GM18507 (cell line): ENCODE data around the gene ATOSB.
"Not testable (repeated sequence)": the region's sequence is repeated elsewhere in the genome, so short reads cannot be mapped to it uniquely, and the experiment has no call there.

Experiments
- DNase-seq: peaks from one replicate; pipeline ENCODE4 v3.0.0; 2011; ENCODE audit warnings: low read depth; ENCODE audit not compliant: insufficient read length; ENCODE audit errors: extremely low spot score
- FAIRE-seq: peaks from 2 replicates; lab custom pipeline; 2011; peaks lifted over from hg19 to GRCh38; lab: Jason Lieb, UNC

The ATOSB gene

GRCh38 chr9:35115680-35116538 is at the start of gene ATOSB:
TSS of gene ATOSB (minus strand) at chr9:35115862. CDS start at chr9:35108274, 7,588 bp downstream.
- DNase-seq (peak; percentile 82), FAIRE-seq (peak; percentile 86)

DNA sequence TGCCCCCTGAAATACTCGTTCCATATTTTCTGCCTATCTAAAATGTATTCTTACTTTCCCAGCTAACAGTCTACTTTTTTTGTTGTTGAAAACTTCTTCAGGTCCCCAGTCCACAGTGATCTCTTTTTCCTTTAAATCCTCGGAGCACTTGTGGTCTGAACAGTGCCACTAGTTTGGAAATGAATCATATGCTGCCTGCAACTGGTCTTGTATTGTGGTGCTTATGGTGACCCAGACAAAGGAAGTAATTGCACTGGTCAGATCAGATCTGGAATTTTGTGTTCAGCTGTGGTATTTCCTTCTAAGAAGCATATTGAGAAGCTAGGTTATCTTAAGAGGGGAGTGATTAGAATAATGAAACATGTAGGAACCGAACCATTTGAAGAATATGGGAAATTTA is 49.0 kb upstream of the ATOSB start:
- no peak for DNase-seq
- FAIRE-seq = no peak

DNA sequence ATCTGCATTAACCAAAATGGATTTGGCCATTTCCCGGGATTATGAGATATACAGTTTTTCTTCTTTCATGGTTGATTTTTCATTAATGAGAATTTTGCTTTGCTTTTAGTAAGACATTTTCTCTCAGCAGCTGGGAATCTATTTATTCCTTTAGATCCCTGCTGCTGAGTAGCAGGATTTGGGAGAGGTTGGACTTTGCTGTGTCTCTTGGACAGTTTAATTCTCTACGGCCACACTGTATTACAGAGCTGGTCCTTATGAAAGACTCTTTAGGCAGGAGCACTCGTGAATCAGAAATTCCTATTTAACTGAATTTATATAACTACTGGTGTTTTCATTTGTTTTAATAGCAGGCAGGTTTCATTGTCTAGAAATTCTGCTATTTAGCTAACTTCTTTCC is 47.8 kb upstream of the ATOSB start:
- DNase-seq = no peak
- FAIRE-seq = no peak

DNA sequence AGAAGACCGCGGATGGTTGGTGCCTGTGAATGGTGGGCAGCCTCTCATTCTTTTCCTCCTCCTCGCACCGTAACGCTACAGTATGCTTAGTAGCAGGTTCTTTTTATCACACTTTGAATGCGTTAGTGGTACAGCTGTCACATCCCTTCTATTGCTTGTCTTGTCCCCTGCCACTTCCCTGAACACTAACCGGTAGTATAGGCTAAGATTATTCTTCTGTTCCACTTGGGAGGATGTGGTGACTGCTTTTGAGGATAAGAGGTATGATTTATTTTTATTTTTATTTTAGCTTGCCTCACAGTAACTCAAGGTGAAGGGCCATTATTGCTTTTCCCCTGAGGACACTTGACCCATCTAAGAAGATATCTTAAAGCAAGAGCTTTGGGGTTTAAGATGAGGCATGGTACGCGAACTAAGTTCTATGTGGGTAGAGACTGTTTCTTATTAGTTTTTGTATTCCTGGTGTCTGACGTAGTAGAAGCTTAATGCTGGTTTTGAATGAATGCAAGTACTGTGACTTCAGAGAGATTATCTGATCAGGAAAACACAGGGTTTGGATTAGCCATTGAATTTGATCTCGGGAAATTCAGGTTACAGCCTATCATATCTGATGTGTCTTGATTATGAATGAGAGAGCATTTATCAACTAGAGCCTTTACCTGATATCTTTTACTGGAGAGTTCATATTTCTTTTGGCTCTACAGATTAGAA is 47.1 kb upstream of the ATOSB start:
- DNase-seq = no peak
- no peak for FAIRE-seq

- DNase-seq (peak; percentile 43), FAIRE-seq (peak; percentile 47)
These were observed 46.3 kb upstream of the ATOSB start, which contains the start of gene UNC13B for GRCh38 chr9:35161713-35162604. TSS of gene UNC13B (plus strand) at chr9:35162009. CDS start at chr9:35162284, 275 bp downstream.

DNA sequence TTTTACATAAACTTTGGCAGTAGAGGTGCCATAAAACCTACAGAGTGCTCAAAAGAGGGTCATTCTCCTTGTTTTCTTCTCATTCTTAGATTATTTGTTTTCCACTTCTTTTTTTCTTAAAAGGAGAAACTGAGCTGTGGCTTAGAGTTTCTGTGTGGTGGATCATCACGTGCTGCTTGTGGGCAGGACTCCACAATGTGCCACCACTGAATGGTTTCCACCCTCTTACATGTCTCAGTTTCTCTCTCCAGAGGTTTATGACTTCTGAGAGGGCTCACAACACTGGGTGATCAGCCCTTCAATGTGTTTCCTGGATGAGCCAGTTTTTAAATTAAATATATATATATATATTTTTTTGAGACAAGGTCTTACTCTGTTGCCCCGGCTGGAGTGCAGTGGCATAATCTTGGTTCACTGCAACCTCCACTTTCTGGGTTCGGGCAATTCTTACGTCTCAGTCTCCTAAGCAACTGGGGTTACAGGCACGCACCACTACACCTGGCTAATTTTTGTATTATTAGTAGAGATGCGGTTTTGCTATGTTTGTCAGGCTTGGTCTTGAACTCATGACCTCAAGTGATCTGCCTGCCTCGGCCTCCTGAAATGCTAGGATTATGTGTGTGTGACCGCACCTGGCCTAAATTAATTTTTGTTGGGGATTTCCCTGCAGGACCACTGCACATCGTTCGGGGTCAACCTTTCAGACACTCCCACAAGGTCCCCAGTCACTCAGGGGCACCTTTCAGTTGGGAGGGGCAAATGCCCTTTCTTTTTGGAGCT is 43.0 kb upstream of the ATOSB start:
- peak; percentile 9 for FAIRE-seq
- no peak for DNase-seq

- not testable (repeated sequence) for FAIRE-seq, DNase-seq
These were observed 42.2 kb upstream of the ATOSB start for GRCh38 chr9:35157836-35158235.

- DNase-seq = no peak
- FAIRE-seq = no peak
These were observed 41.1 kb upstream of the ATOSB start for GRCh38 chr9:35156781-35157180.

DNA sequence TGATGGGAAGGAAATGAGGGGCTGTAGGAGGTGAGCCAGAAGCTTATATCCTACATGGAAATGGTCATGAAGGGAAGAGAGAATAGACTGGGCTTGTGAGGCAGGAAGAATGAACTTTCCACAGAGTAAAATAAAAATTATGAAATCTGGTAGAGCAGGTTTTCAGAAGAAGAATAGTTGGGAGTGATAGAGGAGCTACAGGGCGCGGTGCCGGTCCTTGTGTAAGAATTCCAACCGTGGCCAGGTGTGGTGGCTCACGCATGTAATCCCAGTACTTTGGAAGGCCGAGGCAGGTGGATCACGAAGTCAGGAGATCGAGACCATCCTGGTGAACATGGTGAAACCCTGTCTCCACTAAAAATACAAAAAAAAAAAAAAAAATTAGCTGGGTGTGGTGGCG is 37.3 kb upstream of the ATOSB start:
- DNase-seq (no peak), FAIRE-seq (no peak)

DNA sequence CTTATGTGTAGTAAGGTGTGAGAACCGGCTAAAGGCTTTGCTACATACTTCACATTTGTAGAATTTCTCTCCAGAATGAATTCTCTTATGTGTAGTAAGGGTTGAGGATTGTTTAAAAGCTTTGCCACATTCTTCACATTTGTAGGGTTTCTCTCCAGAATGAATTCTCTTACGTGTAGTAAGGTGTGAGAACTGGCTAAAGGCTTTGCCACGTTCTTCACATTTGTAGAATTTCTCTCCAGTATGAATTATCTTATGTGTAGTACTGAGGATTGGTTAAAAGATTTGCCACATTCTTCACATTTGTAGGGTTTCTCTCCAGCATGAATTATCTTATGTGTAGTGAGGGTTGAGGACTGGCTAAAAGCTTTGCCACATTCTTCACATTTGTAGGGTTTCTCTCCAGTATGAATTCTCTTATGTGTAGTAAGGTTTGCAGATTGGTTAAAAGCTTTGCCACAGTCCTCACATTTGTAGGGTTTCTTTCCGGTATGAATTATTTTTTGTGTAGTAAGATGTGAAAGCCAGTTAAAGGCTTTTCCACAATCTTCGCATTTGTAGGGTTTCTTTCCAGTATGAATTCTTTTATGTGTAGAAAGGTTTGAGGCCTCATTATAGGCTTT is 32.4 kb upstream of the ATOSB start:
- not testable (repeated sequence) for FAIRE-seq, DNase-seq

GRCh38 chr9:35142037-35142436 is 26.4 kb upstream of the ATOSB start:
- FAIRE-seq = no peak
- DNase-seq = no peak

DNA sequence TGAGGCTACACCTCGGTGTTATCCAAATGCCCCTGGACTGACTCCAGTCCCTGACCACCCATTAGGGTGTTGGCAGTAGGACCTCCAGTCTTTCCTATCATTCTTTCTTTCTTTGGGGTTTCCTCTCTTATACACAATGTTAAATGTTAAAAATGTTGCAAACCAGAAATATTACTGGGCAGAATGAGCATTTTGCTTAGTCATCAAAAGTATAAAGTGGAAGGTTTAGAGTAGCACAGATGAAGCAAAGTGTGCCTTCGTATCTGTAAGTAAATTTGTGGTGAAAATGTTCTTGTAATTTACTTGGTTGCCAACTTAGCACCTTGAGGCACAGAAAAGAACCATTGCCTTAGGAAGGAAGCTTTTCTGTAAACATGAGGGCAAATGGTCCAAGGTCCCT is 24.4 kb upstream of the ATOSB start:
- no peak for FAIRE-seq
- no peak for DNase-seq

GRCh38 chr9:35136866-35137265 is 21.2 kb upstream of the ATOSB start:
- FAIRE-seq (no peak), DNase-seq (no peak)

- no peak for FAIRE-seq
- no peak for DNase-seq
These were observed 20.3 kb upstream of the ATOSB start for GRCh38 chr9:35135988-35136387.

- FAIRE-seq (no peak), DNase-seq (no peak)
These were observed 19.3 kb upstream of the ATOSB start for GRCh38 chr9:35134920-35135319.

- DNase-seq (peak; percentile 71), FAIRE-seq (peak; percentile 90)
These were observed 1.4 kb upstream of the ATOSB start for GRCh38 chr9:35116898-35117551.

DNA sequence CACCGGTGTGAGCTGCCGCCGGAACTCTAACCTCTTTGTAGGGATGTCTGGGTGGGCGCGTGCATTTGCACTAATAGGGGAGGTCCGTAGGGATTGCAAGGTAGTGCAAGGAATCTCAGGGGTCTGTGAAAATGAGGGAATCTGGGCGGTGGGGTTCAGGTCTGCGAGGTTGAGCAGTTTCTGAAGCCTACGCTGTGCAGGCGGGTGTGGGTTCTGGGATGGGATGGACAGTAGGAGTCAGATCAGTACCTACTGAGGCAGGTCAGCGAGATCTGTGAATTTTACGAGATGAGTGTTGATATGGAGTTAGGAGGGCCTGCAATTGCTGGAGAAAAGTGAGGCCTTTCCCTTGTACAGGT is 856 bp upstream of the ATOSB start:
- DNase-seq (no peak), FAIRE-seq (no peak)
